Left kidney (tissue), 2 donors: ENCODE data around the gene RRP12. TPM values are rescaled to one million over a fixed set of nuclear protein-coding genes. Genes with fewer than 3 reads are reported as not detected.

Experiments
- DNase-seq: peaks from one replicate; pipeline ENCODE4 v3.0.0-alpha.2; 2013
- polyA plus RNA-seq: library from polyadenylated mRNA; unstranded; fragments of 120-200 nt; gene quantifications from one replicate; pipeline ENCODE4 v1.2.1, GENCODE V29; 2013; ENCODE audit not compliant: insufficient read length

RRP12 gene
- polyA plus RNA-seq, 1 donor, result 28.1 TPM

- no peak for DNase-seq
Measured at GRCh38 chr10:97312897-97313296, 88.2 kb downstream of the RRP12 start.

GRCh38 chr10:97311111-97311626, 90.0 kb downstream of the RRP12 start:
- no peak for DNase-seq

GRCh38 chr10:97307866-97308780, 93.0 kb downstream of the RRP12 start:
- no peak for DNase-seq

- DNase-seq, result no peak
Measured at GRCh38 chr10:97307441-97307840, 93.7 kb downstream of the RRP12 start.

Other genes starting within 250 kb of the RRP12 start
- gene SLIT1, start 215.4 kb downstream of the RRP12 start, polyA plus RNA-seq, result 9.7 TPM
- gene ARHGAP19, start 108.7 kb downstream of the RRP12 start, polyA plus RNA-seq, result 33.8 TPM
- 2.5 TPM for gene FRAT1, start 82.1 kb downstream of the RRP12 start, polyA plus RNA-seq
- 12.0 TPM for gene FRAT2, start 66.6 kb downstream of the RRP12 start, polyA plus RNA-seq
- gene PGAM1, start 24.9 kb upstream of the RRP12 start, polyA plus RNA-seq, result 160 TPM
- 41.3 TPM for gene EXOSC1, start 44.7 kb upstream of the RRP12 start, polyA plus RNA-seq
- 39.1 TPM for gene ZDHHC16, start 44.8 kb upstream of the RRP12 start, polyA plus RNA-seq
- 105 TPM for gene MMS19, start 97.1 kb upstream of the RRP12 start, polyA plus RNA-seq
- 6.5 TPM for gene UBTD1, start 97.6 kb upstream of the RRP12 start, polyA plus RNA-seq
- 0.53 TPM for gene ANKRD2, start 171.4 kb upstream of the RRP12 start, polyA plus RNA-seq
- 49.0 TPM for gene HOGA1, start 183.0 kb upstream of the RRP12 start, polyA plus RNA-seq
- 1.1 TPM for gene C10orf62, start 188.4 kb upstream of the RRP12 start, polyA plus RNA-seq
- 24.7 TPM for gene MORN4, start 232.2 kb upstream of the RRP12 start, polyA plus RNA-seq
- 18.1 TPM for gene PI4K2A, start 239.3 kb upstream of the RRP12 start, polyA plus RNA-seq